ENCODE measurements around the gene PLRG1. TPM values are rescaled to one million over a fixed set of nuclear protein-coding genes. Genes with fewer than 3 reads are reported as not detected.

PLRG1 gene
- total RNA-seq, 1 donor from 2014 or later, result 34.7 TPM

GRCh38 chr4:154527308-154527707 lies 22.9 kb downstream of the PLRG1 start:
- no peaks in the 10 kb centered on the region for H3K9me3 ChIP-seq
- no peaks in the 10 kb centered on the region for H3K4me1 ChIP-seq
- intact Hi-C loops (cut with DNase I), result no loop called here
- no peaks in the 10 kb centered on the region for H3K27me3 ChIP-seq
- H3K4me3 ChIP-seq, result no peak overlapping the region
- DNase-seq (ENCODE audit: low spot score in 2 of 2), result no peak
- H3K27ac ChIP-seq, result no peak overlapping the region
- H3K36me3 ChIP-seq, result no peaks in the 10 kb centered on the region
- no peak for TF ChIP-seq CTCF (IDR thresholded peaks at IDR 0.05)

GRCh38 chr4:154526151-154526550 lies 24.0 kb downstream of the PLRG1 start:
- Histone ChIP-seq H3K4me1 (no peaks in the 10 kb centered on the region), H3K9me3 (no peaks in the 10 kb centered on the region), H3K27me3 (no peaks in the 10 kb centered on the region)

GRCh38 chr4:154521607-154522006 lies 28.6 kb downstream of the PLRG1 start:
- DNase-seq (ENCODE audit: low spot score in 2 of 2), result no peak
- Histone ChIP-seq H3K4me3 (no peak overlapping the region), H3K4me1 (no peaks in the 10 kb centered on the region), H3K9me3 (no peaks in the 10 kb centered on the region), H3K36me3 (no peaks in the 10 kb centered on the region), H3K27me3 (no peaks in the 10 kb centered on the region), H3K27ac (no peak overlapping the region)
- intact Hi-C loops (cut with DNase I), result no loop called here
- no peak for TF ChIP-seq CTCF (IDR thresholded peaks at IDR 0.05)

More at GRCh38 chr4:154526151-154526550, 24.0 kb downstream of the PLRG1 start:
- no peaks in the 10 kb centered on the region for H3K36me3 ChIP-seq
- no peak overlapping the region for H3K27ac ChIP-seq
- no peak for DNase-seq (ENCODE audit: low spot score in 2 of 2)
- H3K4me3 ChIP-seq, result no peak overlapping the region
- intact Hi-C loops (cut with DNase I), result no loop called here
- TF ChIP-seq CTCF (IDR thresholded peaks at IDR 0.05), result no peak

- no peak for TF ChIP-seq CTCF (IDR thresholded peaks at IDR 0.05)
- intact Hi-C loops (cut with DNase I), result no loop called here
- no peaks in the 10 kb centered on the region for H3K36me3 ChIP-seq
- H3K4me3 ChIP-seq, result no peak overlapping the region
- no peak overlapping the region for H3K27ac ChIP-seq
- H3K4me1 ChIP-seq, result no peaks in the 10 kb centered on the region
- DNase-seq (ENCODE audit: low spot score in 2 of 2), result no peak
- no peaks in the 10 kb centered on the region for H3K9me3 ChIP-seq
- no peaks in the 10 kb centered on the region for H3K27me3 ChIP-seq
Measured at GRCh38 chr4:154519214-154519613, 31.0 kb downstream of the PLRG1 start.

GRCh38 chr4:154517591-154517990 lies 32.6 kb downstream of the PLRG1 start:
- Histone ChIP-seq H3K27ac (no peak overlapping the region), H3K4me1 (no peaks in the 10 kb centered on the region), H3K4me3 (no peak overlapping the region), H3K9me3 (no peaks in the 10 kb centered on the region), H3K27me3 (no peaks in the 10 kb centered on the region), H3K36me3 (no peaks in the 10 kb centered on the region)
- no peak for DNase-seq (ENCODE audit: low spot score in 2 of 2)
- intact Hi-C loops (cut with DNase I), result no loop called here
- no peak for TF ChIP-seq CTCF (IDR thresholded peaks at IDR 0.05)
